ENCODE data around the gene SVIL. TPM values are rescaled to one million over a fixed set of nuclear protein-coding genes. Genes with fewer than 3 reads are reported as not detected.
"Not testable (repeated sequence)": the region's sequence is repeated elsewhere in the genome, so short reads cannot be mapped to it uniquely, and the experiment has no call there.

The SVIL gene
- total RNA-seq, 1 experiment from 2014 or later: 10.8 TPM

DNA sequence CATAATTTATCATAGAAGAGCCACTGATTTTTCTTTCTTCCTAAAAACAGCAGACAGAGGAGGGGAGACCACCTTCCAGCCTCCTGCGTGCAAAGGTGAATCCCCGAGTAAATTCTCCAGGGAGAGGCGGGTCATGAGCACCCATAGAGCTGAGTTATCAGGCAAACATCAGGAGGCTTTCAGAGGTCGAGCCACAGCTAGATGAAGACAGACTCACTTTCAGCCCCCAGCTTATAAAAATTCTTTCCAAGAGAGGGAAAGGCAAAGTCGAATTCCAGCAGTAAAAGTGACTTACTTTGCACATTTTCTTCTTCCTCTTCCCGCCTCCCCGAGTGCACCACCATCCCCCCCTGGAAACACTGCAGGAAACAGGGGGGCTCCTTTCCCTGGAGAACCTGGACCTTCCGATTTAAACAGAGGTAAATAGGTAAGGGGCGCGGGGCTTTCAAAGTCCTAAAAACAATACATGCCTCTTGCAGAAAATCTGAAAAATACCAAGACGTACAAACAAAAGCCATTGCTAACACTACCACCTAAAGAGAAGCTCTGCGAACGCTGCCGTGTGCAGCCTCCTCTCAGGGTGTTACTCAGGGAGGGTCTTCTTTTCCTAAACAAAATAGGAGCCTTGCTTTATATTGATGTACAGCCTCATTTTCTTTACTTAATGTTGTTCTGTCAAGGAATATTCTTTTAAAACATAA, 163.8 kb downstream of the SVIL start:
- no peak for DNase-seq (ENCODE audit: extremely low read depth, low read depth)

- no peak for DNase-seq (ENCODE audit: extremely low read depth, low read depth)
These were observed 164.4 kb downstream of the SVIL start for GRCh38 chr10:29470355-29470705.

- DNase-seq (ENCODE audit: extremely low read depth, low read depth): no peak
These were observed 165.1 kb downstream of the SVIL start for GRCh38 chr10:29469481-29470354.

DNA sequence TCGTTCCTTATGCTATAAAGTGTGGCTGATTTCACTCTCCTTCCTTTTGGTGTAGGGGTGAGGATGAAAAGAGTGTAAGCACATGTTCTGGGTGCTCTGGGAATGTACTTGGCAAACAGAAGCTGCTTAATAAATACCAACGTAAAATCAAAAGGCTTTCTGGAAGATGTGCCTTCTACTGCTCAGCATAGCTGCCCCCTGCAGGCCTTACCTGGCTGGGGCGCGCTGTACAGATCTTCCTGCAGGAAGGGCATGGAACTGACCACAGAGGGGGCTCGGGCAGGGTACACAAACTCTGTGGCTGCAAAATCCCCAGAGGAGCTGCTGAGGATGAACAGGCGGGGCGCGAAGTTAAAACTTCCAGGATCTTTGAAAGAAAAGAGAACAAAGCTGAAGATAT, 169.4 kb downstream of the SVIL start:
- no peak for DNase-seq (ENCODE audit: extremely low read depth, low read depth)

- DNase-seq (ENCODE audit: extremely low read depth, low read depth): not testable (repeated sequence)
These were observed 170.1 kb downstream of the SVIL start for GRCh38 chr10:29464671-29465171.

- no peak for DNase-seq (ENCODE audit: extremely low read depth, low read depth)
These were observed 173.7 kb downstream of the SVIL start for GRCh38 chr10:29461042-29461441.

DNA sequence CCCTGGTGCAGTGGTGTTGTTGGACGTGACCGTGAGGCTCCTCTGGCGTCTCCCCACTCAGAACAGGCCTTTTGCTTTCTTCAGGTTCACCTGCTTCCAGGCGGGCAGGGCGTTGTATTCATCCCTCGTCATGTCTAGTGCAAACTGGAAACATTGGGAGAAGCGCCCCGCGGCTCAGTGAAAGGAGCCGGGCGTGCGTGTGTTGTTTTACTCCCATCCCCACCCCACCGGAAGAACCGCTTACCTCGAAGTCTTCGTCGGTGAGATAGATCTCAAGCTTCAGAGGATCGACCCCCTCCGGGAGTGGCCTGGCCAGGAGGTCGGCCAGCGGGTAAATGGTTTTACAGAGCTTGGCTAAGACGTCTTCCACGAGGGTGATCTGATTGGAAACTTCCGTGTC, 176.6 kb downstream of the SVIL start:
- not testable (repeated sequence) for DNase-seq (ENCODE audit: extremely low read depth, low read depth)

DNA sequence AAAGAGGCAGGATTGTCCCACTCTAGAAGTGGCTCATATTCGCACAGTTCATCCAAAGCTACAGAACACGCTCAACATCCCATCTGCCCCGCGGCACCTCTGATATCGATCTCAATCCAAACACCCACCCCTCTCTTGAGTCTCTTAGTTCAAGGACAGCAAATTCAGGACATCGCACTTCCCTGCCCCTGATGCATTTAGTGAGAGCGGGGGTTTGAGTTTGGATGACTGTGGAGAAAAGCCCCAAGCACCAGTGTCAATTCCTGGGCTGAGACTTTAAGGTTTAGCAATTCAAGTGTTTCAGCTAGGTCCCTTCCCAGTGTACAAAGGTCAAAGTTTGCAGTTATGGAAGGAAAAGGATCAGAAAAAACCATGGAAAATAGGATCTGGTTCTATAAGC, 179.7 kb downstream of the SVIL start:
- DNase-seq (ENCODE audit: extremely low read depth, low read depth): no peak

DNA sequence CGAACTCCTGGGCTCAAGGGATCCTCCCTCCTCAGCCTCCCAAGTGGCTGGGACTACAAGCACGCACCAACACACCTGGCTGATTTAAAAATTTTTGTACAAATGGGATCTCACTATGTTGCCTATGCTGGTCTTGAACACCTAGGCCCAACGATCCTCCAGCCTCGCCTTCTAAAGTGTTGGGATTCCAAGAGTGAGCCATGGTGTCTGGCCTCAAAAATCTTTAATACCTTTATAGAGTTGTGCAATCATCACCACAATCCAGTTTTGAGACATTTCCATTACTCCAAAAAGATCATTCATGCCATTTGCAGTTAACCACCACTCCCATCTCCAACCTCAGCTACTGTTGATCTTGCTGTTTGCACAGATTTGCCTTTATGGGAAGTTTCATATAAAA, 180.5 kb downstream of the SVIL start:
- no peak for DNase-seq (ENCODE audit: extremely low read depth, low read depth)

GRCh38 chr10:29452546-29452945, 182.2 kb downstream of the SVIL start:
- DNase-seq (ENCODE audit: extremely low read depth, low read depth): no peak

GRCh38 chr10:29451946-29452345, 182.8 kb downstream of the SVIL start:
- DNase-seq (ENCODE audit: extremely low read depth, low read depth): no peak

DNA sequence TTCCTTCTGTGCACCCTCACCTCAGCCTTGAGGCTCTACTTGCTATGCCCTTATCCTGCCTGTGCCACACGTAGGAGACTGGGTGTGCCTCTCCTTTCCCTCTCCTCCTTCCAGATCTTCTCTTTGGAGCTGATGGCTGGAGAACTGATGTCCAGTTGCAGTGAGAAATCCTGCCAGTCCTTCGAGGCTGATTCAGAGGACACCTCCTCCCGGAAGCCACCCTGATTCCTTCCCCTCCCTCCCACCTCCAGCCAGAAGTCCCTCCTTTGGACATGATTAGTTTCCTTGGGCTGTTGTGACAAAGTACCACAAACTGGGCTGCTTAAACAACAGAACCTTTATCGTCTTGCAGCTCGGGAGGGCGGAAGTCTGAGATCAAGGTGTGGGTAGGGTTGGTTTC, 184.4 kb downstream of the SVIL start:
- DNase-seq (ENCODE audit: extremely low read depth, low read depth): no peak

DNA sequence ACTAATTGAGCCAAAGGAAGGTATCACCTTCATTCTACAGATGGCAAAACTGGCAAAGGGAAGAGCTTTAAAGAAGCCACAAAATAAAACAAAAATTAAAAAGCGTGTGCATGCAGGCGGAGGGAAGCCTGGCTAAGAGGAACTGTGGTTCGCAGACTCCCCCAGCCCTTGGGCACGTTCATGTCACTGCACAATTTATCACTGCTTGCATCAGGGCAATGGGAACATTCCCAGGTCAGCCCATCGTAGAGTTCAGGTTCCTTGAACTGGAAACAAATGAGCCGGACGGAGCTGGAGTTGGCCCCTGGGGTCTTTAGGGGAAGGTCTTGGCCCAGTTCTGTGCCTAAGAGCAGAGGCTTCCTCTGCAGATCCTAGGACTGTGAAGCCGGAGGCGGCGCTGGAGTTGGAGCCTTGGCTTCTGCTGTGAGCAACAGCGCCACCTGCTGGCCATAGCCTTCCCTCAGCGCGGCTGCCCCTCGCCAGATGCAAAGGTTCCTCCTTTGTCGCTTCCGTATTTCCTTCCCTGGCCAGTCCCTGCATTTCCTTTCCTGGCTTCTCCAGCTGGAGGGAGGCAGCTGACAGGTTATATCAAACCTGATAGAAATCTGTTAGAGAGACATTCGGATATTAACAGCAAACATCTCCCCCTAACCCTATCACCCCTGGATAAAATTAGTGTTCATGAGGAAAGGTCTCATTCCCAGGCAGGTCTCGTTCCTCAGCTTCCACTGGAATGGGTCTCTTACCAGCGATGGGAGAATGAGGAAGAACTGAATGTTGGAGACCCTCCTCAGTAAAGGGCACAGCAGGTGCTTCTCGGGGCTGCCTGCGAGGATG, 185.8 kb downstream of the SVIL start:
- DNase-seq (ENCODE audit: extremely low read depth, low read depth): peak; percentile 41

DNA sequence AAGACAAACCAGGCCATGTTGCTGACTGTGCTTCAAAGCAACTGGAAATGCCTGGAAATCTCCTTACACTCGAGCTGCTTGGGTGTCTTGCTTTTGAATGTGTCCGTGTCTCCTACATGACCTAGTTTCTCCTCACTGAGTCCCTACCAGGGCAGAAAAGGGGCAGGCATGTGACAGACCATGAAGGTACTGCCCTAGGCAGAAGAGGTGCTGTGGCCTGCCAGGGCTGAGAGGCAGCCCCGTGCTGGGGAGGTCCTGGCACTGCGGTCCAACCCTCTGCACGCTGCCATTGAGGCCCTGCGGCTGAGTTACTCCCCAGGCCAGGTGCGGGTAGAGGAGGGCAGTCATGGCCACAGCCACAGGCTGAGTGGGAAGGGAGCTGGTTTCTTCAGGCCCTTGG, 186.6 kb downstream of the SVIL start:
- DNase-seq (ENCODE audit: extremely low read depth, low read depth): no peak

GRCh38 chr10:29446327-29446726, 188.4 kb downstream of the SVIL start:
- no peak for DNase-seq (ENCODE audit: extremely low read depth, low read depth)

DNA sequence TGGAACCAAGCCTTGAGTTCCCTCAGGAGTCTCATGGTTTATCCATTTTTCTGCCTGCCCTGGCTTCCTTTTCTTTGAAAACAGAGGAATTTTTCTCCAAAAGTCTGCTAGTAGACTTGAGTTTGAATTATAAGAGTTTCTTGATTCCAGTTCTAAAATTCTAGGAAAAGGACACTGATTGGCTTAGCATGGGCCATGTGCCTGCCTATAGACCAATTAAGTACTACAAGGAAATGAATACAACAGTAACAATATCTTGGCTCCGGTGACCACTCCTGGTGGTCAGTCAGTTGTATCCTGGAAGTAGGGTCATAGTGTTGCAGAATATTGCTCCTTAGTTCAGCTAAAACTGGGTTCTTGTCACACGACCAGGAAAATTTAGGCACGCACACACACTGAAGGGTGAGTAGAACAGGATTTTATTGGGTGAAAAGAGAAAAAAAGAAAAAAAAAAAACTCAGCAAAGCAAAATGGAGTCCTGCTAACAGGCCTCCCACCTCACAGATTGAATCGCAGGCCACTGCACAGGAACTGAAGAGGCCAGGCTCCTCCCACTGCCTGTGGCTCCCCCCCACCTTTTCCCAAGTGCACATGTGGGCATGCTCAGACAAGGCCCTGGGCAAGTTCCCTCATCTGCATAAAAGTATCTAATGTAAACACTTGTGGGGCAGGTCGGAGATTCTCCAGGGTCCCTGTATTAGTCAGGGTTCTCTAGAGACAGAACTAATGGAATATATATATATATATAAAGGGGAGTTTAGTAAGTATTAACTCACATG, 190.8 kb downstream of the SVIL start:
- no peak for DNase-seq (ENCODE audit: extremely low read depth, low read depth)

DNA sequence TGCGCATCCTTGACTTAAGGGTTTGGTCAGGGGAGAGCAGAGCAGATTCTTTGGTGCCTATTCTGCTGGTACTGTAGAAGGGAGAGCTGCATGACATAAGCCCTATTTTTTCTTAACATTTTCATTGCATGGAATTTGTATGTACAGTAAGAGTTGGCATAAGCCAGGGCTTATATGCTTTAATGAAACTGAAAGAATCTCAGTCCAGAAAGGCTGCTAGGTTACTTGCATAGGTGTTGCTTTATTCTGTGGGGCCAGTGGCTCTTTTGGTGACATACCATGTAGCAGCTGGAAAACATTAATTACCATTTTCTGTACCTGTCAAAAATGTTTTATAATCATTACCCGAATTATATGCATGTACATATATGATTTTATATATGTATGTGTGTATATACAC, 193.8 kb downstream of the SVIL start:
- DNase-seq (ENCODE audit: extremely low read depth, low read depth): no peak

- not testable (repeated sequence) for DNase-seq (ENCODE audit: extremely low read depth, low read depth)
These were observed 195.8 kb downstream of the SVIL start for GRCh38 chr10:29439005-29439404.

- DNase-seq (ENCODE audit: extremely low read depth, low read depth): no peak
These were observed 196.5 kb downstream of the SVIL start for GRCh38 chr10:29438271-29438670.

DNA sequence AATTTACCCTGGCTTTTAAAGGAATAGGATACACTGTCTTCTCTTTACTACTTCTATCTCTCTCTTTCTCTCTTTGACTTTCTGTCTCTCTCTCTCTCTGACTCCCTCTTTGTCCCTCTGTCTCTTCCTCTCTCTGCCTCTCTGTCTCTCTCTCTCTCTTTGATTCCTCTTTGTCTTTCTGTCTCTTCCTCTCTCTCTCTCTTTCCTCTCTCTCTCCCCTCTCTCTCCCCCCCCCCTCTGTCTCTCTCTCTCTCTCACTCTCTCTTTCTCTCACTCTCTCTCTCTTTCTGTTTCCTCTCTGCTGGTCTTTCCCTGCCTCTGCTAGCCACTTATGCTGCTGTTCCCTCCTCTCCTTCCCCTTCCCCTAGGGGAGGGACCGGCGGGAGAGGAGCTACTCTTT, 196.9 kb downstream of the SVIL start:
- DNase-seq (ENCODE audit: extremely low read depth, low read depth): no peak

All from NCI-H460 (cell line).